Lower lobe of right lung (tissue), 2 donors: ENCODE data around the gene HDAC8. TPM values are rescaled to one million over a fixed set of nuclear protein-coding genes. Genes with fewer than 3 reads are reported as not detected.
"Not testable (repeated sequence)": the region's sequence is repeated elsewhere in the genome, so short reads cannot be mapped to it uniquely, and the experiment has no call there.

Source experiments
- ATAC-seq, 2 donors: fragments of 200-7000 bp; cut with Tn5 transposase; one replicate each; pipeline ENCODE4 v1.9.1; 2020 to 2022; ENCODE audit warnings: mild to moderate bottlenecking in 2 of 2, moderate library complexity in 2 of 2
- DNase-seq: peaks from one replicate; pipeline ENCODE4 v3.0.0-alpha.2; 2020
- H3K27ac ChIP-seq: fragments of 200-600 bp; one replicate; pipeline ENCODE4 v1.8.0; 2022
- H3K27me3 ChIP-seq: fragments of 200-600 bp; one replicate; pipeline ENCODE4 v1.8.0; 2022; ENCODE audit warnings: low read depth
- H3K36me3 ChIP-seq: fragments of 200-600 bp; one replicate; pipeline ENCODE4 v1.8.0; 2022; ENCODE audit warnings: mild to moderate bottlenecking
- H3K4me1 ChIP-seq: fragments of 200-600 bp; one replicate; pipeline ENCODE4 v1.8.0; 2022
- H3K4me3 ChIP-seq: fragments of 200-600 bp; one replicate; pipeline ENCODE4 v1.8.0; 2022; ENCODE audit warnings: mild to moderate bottlenecking
- H3K9me3 ChIP-seq: fragments of 200-600 bp; one replicate; pipeline ENCODE4 v1.8.0; 2022
- CTCF ChIP-seq: fragments of 200-600 bp; IDR thresholded peaks from one replicate; pipeline ENCODE4 v1.8.0; 2022; ENCODE audit warnings: antibody characterized with exemption, mild to moderate bottlenecking
- intact Hi-C: fragments of 100-400 bp; cut with DNase I; formaldehyde crosslinking; loops from one replicate; pipeline ENCODE4 v1.11.0; 2022
- total RNA-seq: library from RNA; stranded (reverse); fragmentation: NEBNext Ultra II Directional; extraction: Animal tissue kit (Norgen Biotek cat#: 25700); gene quantifications from one replicate; pipeline ENCODE4 v1.2.1, GENCODE V29; 2021
- donor health status: DM: no; HTN: yes; CAD: no; lungs with severe emphysema.

Gene HDAC8
- total RNA-seq, 1 donor from 2014 or later, result 26.9 TPM

GRCh38 chrX:72330131-72330530 is 242.5 kb downstream of the HDAC8 start:
- DNase-seq, result no peak
- no peaks in the 10 kb centered on the region for H3K36me3 ChIP-seq
- H3K27me3 ChIP-seq, result no peaks in the 10 kb centered on the region
- no peak for ATAC-seq
- intact Hi-C loops, result no loop called here
- no peak overlapping the region for H3K27ac ChIP-seq
- H3K4me1 ChIP-seq, result no peaks in the 10 kb centered on the region
- H3K9me3 ChIP-seq, result no peaks in the 10 kb centered on the region
- no peak overlapping the region for H3K4me3 ChIP-seq
- TF ChIP-seq CTCF, result no peak

- ATAC-seq, result no peak
- Histone ChIP-seq H3K27me3 (no peaks in the 10 kb centered on the region), H3K9me3 (no peaks in the 10 kb centered on the region), H3K36me3 (no peaks in the 10 kb centered on the region), H3K4me3 (no peak overlapping the region), H3K4me1 (no peaks in the 10 kb centered on the region), H3K27ac (no peak overlapping the region)
- no peak for DNase-seq
- TF ChIP-seq CTCF, result no peak
- intact Hi-C loops, result no loop called here
These were observed 245.9 kb downstream of the HDAC8 start for GRCh38 chrX:72326605-72327300.

DNA sequence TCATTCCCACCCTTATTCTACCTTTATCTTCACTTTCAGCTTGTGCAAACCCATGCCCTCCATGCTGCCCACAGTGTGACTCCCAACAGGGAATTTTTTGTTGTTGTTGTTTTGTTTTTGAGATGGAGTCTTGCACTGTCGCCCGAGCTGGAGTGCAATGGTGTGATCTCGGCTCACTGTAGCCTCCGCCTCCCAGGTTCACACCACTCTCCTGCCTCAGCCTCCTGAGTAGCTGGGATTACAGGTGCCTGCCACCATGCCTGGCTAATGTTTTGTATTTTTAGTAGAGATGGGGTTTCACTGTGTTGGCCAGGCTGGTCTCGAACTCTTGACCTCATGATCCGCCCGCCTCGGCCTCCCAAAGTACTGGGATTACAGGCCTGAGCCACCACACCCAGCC is 253.0 kb downstream of the HDAC8 start:
- DNase-seq, intact Hi-C loops, H3K4me3 ChIP-seq, H3K27ac ChIP-seq, H3K27me3 ChIP-seq, ATAC-seq, H3K9me3 ChIP-seq, H3K4me1 ChIP-seq, H3K36me3 ChIP-seq: not testable (repeated sequence)

- no peak for TF ChIP-seq CTCF
- no peaks in the 10 kb centered on the region for H3K4me1 ChIP-seq
- H3K4me3 ChIP-seq, result no peak overlapping the region
- intact Hi-C loops, result no loop called here
- ATAC-seq (no peak), DNase-seq (no peak)
- no peak overlapping the region for H3K27ac ChIP-seq
- H3K36me3 ChIP-seq, result no peaks in the 10 kb centered on the region
- H3K27me3 ChIP-seq, result no peaks in the 10 kb centered on the region
- H3K9me3 ChIP-seq, result no peaks in the 10 kb centered on the region
These were observed 255.5 kb downstream of the HDAC8 start for GRCh38 chrX:72317139-72317538.

- DNase-seq (no peak), ATAC-seq (no peak)
- Histone ChIP-seq H3K4me1 (no peaks in the 10 kb centered on the region), H3K36me3 (no peaks in the 10 kb centered on the region), H3K27me3 (no peaks in the 10 kb centered on the region), H3K9me3 (no peaks in the 10 kb centered on the region), H3K27ac (no peak overlapping the region), H3K4me3 (no peak overlapping the region)
- intact Hi-C loops, result no loop called here
- TF ChIP-seq CTCF, result no peak
These were observed 256.1 kb downstream of the HDAC8 start for GRCh38 chrX:72316408-72317110.

- no peak overlapping the region for H3K27ac ChIP-seq
- no peaks in the 10 kb centered on the region for H3K36me3 ChIP-seq
- TF ChIP-seq CTCF, result no peak
- ATAC-seq (no peak), DNase-seq (no peak)
- H3K4me3 ChIP-seq, result no peak overlapping the region
- H3K4me1 ChIP-seq, result no peaks in the 10 kb centered on the region
- H3K27me3 ChIP-seq, result no peaks in the 10 kb centered on the region
- intact Hi-C loops, result no loop called here
- no peaks in the 10 kb centered on the region for H3K9me3 ChIP-seq
These were observed 257.8 kb downstream of the HDAC8 start for GRCh38 chrX:72314881-72315280.
